Testis (tissue), 2 donors: ENCODE data around the gene UBR7.

Experiments used
- CTCF ChIP-seq, 3 experiments: fragments of 450-650 bp in 2 of 3; fragments of 200-600 bp in 1 of 3; sonication (generic) in 1 of 3; IDR thresholded peaks; one replicate each; pipeline ENCODE4 v1.5.1; 2016 to 2019; ENCODE audit warnings: antibody characterized with exemption in 3 of 3, mild to moderate bottlenecking in 2 of 3, moderate library complexity in 1 of 3
- POLR2A ChIP-seq: fragments of 450-650 bp; IDR thresholded peaks from one replicate; pipeline ENCODE4 v1.6.1; 2017; ENCODE audit warnings: antibody characterized with exemption, mild to moderate bottlenecking, moderate library complexity

GRCh38 chr14:93163564-93163963 lies 43.5 kb upstream of the UBR7 start:
- TF ChIP-seq CTCF (IDR thresholded peaks at IDR 0.05), result no peak
- no peak for TF ChIP-seq POLR2A
